ENCODE results near the gene SDHB. TPM values are rescaled to one million over a fixed set of nuclear protein-coding genes. Genes with fewer than 3 reads are reported as not detected.

Gene SDHB
- total and polyA plus RNA-seq, 7 donors, result 109 to 398 (median 173) TPM

- intact Hi-C loops (cut with DNase I), result no loop called here
- no peaks in the 10 kb centered on the region for H3K27me3 ChIP-seq
- TF ChIP-seq, protein P1, sequence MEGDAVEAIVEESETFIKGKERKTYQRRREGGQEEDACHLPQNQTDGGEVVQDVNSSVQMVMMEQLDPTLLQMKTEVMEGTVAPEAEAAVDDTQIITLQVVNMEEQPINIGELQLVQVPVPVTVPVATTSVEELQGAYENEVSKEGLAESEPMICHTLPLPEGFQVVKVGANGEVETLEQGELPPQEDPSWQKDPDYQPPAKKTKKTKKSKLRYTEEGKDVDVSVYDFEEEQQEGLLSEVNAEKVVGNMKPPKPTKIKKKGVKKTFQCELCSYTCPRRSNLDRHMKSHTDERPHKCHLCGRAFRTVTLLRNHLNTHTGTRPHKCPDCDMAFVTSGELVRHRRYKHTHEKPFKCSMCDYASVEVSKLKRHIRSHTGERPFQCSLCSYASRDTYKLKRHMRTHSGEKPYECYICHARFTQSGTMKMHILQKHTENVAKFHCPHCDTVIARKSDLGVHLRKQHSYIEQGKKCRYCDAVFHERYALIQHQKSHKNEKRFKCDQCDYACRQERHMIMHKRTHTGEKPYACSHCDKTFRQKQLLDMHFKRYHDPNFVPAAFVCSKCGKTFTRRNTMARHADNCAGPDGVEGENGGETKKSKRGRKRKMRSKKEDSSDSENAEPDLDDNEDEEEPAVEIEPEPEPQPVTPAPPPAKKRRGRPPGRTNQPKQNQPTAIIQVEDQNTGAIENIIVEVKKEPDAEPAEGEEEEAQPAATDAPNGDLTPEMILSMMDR (IDR thresholded peaks at IDR 0.05), result no peak
- TF ChIP-seq EP300 (IDR thresholded peaks at IDR 0.05) (no peak), POLR2AphosphoS5 (IDR thresholded peaks at IDR 0.05) (no peak), POLR2A (IDR thresholded peaks at IDR 0.05) (no peak)
- WGBS, 2 donors, result 69 to 84% methylated on average over 5 of the region's 5 CpGs
- H3K27ac ChIP-seq, result peak overlapping the region in 2 of 4 donors; percentile 2 to 59
- no peak overlapping the region for H3K4me3 ChIP-seq
- no peaks in the 10 kb centered on the region for H3K36me3 ChIP-seq
- no peaks in the 10 kb centered on the region for H3K9me3 ChIP-seq
- DNase-seq, result no peak
- peaks cover 0 to 41% (median 18%) of the 10 kb centered on the region in 4 donors for H3K4me1 ChIP-seq
Measured at GRCh38 chr1:17094664-17095063, 40.8 kb upstream of the SDHB start.

- no peaks in the 10 kb centered on the region for H3K27me3 ChIP-seq
- H3K4me1 ChIP-seq, result peaks cover 0 to 33% (median 14%) of the 10 kb centered on the region in 4 donors
- TF ChIP-seq EP300 (IDR thresholded peaks at IDR 0.05) (no peak), POLR2A (IDR thresholded peaks at IDR 0.05) (no peak), POLR2AphosphoS5 (IDR thresholded peaks at IDR 0.05) (no peak)
- TF ChIP-seq, protein P1 (IDR thresholded peaks at IDR 0.05), result no peak
- H3K27ac ChIP-seq, result peak overlapping the region in 1 of 4 donors; percentile 59
- no peaks in the 10 kb centered on the region for H3K36me3 ChIP-seq
- no peaks in the 10 kb centered on the region for H3K9me3 ChIP-seq
- H3K4me3 ChIP-seq, result no peak overlapping the region
- WGBS, 2 donors, result 90 to 95% methylated on average over 8 of the region's 8 CpGs
- DNase-seq, result no peak
- intact Hi-C loops (cut with DNase I), result no loop called here
Measured at GRCh38 chr1:17093822-17094393, 40.1 kb upstream of the SDHB start.

DNA sequence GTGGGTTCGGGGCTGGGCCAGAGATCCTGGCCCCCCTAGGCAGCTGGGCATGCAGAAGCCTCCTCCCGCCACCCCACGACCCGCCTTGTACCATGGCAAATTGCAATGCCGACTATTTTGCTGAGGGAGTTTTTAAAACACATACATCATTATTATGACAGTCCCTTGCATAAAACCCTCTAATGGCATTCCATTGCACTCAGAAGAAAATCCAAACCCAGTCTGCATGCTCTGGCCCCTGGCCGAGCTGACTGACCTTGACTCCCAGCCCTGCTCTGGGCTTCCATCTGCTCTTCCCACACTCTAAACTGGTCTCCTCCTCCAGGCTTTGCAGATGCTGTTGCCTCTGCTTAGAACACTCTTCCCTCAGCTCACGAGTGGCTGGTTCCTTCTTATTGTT, 37.4 kb upstream of the SDHB start:
- Histone ChIP-seq H3K4me1 (peaks cover 0 to 21% (median 6%) of the 10 kb centered on the region in 4 donors), H3K27me3 (no peaks in the 10 kb centered on the region), H3K9me3 (no peaks in the 10 kb centered on the region), H3K27ac (no peak overlapping the region), H3K4me3 (no peak overlapping the region), H3K36me3 (no peaks in the 10 kb centered on the region)
- 86 to 91% methylated on average over 7 of the region's 7 CpGs for WGBS, 2 donors
- intact Hi-C loops (cut with DNase I), result no loop called here
- TF ChIP-seq POLR2AphosphoS5 (IDR thresholded peaks at IDR 0.05) (no peak), EP300 (IDR thresholded peaks at IDR 0.05) (no peak), POLR2A (IDR thresholded peaks at IDR 0.05) (no peak)
- TF ChIP-seq, protein P1 (IDR thresholded peaks at IDR 0.05), result no peak
- no peak for DNase-seq

- Histone ChIP-seq H3K9me3 (no peaks in the 10 kb centered on the region), H3K27ac (no peak overlapping the region), H3K4me3 (no peak overlapping the region), H3K36me3 (no peaks in the 10 kb centered on the region), H3K4me1 (peaks cover 0 to 9% (median 3%) of the 10 kb centered on the region in 4 donors), H3K27me3 (no peaks in the 10 kb centered on the region)
- TF ChIP-seq, protein P1 (IDR thresholded peaks at IDR 0.05), result no peak
- TF ChIP-seq POLR2AphosphoS5 (IDR thresholded peaks at IDR 0.05), result no peak
- TF ChIP-seq EP300 (IDR thresholded peaks at IDR 0.05), result no peak
- DNase-seq, result no peak
- WGBS, 2 donors, result 88 to 89% methylated on average over 14 of the region's 14 CpGs
- intact Hi-C loops (cut with DNase I), result no loop called here
Measured at GRCh38 chr1:17089506-17089905, 35.7 kb upstream of the SDHB start.

- no peak overlapping the region for H3K4me3 ChIP-seq
- H3K9me3 ChIP-seq, result no peaks in the 10 kb centered on the region
- no peaks in the 10 kb centered on the region for H3K36me3 ChIP-seq
- 67 to 75% methylated on average over 6 of the region's 6 CpGs for WGBS, 2 donors
- DNase-seq, result no peak
- H3K27ac ChIP-seq, result no peak overlapping the region
- H3K27me3 ChIP-seq, result no peaks in the 10 kb centered on the region
- intact Hi-C loops (cut with DNase I), result no loop called here
- H3K4me1 ChIP-seq, result peaks cover 0 to 7% (median 2%) of the 10 kb centered on the region in 4 donors
- no peak for TF ChIP-seq EP300 (IDR thresholded peaks at IDR 0.05)
- TF ChIP-seq, protein P1 (IDR thresholded peaks at IDR 0.05), result no peak
- no peak for TF ChIP-seq POLR2AphosphoS5 (IDR thresholded peaks at IDR 0.05)
- TF ChIP-seq POLR2A (IDR thresholded peaks at IDR 0.05), result no peak
Measured at GRCh38 chr1:17086751-17087150, 32.9 kb upstream of the SDHB start.

Data from sigmoid colon (tissue), 7 donors.